D721Med (cell line): ENCODE measurements around the gene HJURP.
A peak's percentile ranks its signal among the peaks of the same experiment; 100 is the strongest.

ENCODE experiments used
- DNase-seq: peaks from one replicate; pipeline ENCODE4 v3.0.0; 2011; ENCODE audit warnings: low spot score; ENCODE audit not compliant: insufficient read length
- FAIRE-seq: peaks from 2 replicates; lab custom pipeline; 2011; peaks lifted over from hg19 to GRCh38; lab: Jason Lieb, UNC
- CTCF ChIP-seq: IDR thresholded peaks from 2 replicates; pipeline ENCODE4 v1.5.1; 2012; ENCODE audit warnings: mild to moderate bottlenecking, control low read depth; ENCODE audit not compliant: insufficient read depth; ENCODE audit errors: missing control alignments

The HJURP gene

GRCh38 chr2:233867993-233868532 lies 13.7 kb upstream of the HJURP start, which contains the start of gene MSL3B:
Gene MSL3B, minus strand, starts transcription at chr2:233868386.
- no peak for TF ChIP-seq CTCF
- FAIRE-seq (no peak), DNase-seq (no peak)

GRCh38 chr2:233866479-233866878 lies 12.1 kb upstream of the HJURP start:
- DNase-seq: no peak
- TF ChIP-seq CTCF: no peak
- no peak for FAIRE-seq

GRCh38 chr2:233865838-233866237 lies 11.5 kb upstream of the HJURP start:
- DNase-seq (no peak), FAIRE-seq (peak; percentile 35)
- peak; percentile 15 for TF ChIP-seq CTCF

GRCh38 chr2:233862261-233862768 lies 8.0 kb upstream of the HJURP start:
- FAIRE-seq (no peak), DNase-seq (no peak)
- no peak for TF ChIP-seq CTCF

GRCh38 chr2:233858331-233858730 lies 4.0 kb upstream of the HJURP start:
- TF ChIP-seq CTCF: no peak
- DNase-seq: no peak
- FAIRE-seq: no peak

GRCh38 chr2:233857511-233858141 lies 3.3 kb upstream of the HJURP start:
- no peak for FAIRE-seq
- DNase-seq: no peak
- TF ChIP-seq CTCF: peak; percentile 38

GRCh38 chr2:233856184-233856583 lies 1.8 kb upstream of the HJURP start:
- no peak for TF ChIP-seq CTCF
- DNase-seq (no peak), FAIRE-seq (no peak)
